CD8-positive, alpha-beta memory T cell (primary cell): ENCODE results near the gene RASIP1. TPM values are rescaled to one million over a fixed set of nuclear protein-coding genes. Genes with fewer than 3 reads are reported as not detected.
"Not testable (repeated sequence)": the region's sequence is repeated elsewhere in the genome, so short reads cannot be mapped to it uniquely, and the experiment has no call there.

Source experiments
- CTCF ChIA-PET: fragments of 350-600 bp; sonication (Branson Sonifier 250); formaldehyde crosslinking; loops from one replicate; lab custom pipeline; 2021; ENCODE audit warnings: antibody characterized with exemption; lab: Charles Lee
- POLR2A ChIA-PET: fragments of 350-600 bp; sonication (Branson Sonifier 250); formaldehyde crosslinking; loops from one replicate; lab custom pipeline; 2021; ENCODE audit warnings: antibody characterized with exemption; lab: Charles Lee
- DNase-seq, 5 donors: peaks; one replicate each; pipeline versions ENCODE4 v3.0.0 to v3.0.0-alpha.2; 2020 to 2022; ENCODE audit warnings: mixed read lengths in 1 of 5
- H3K27ac ChIP-seq: one replicate; pipeline ENCODE4 v1.7.0; 2013; ENCODE audit warnings: low read depth, mild to moderate bottlenecking, low read length, moderate library complexity
- H3K27me3 ChIP-seq: 2 replicates; pipeline ENCODE4 v1.7.0; 2013; ENCODE audit warnings: low read length, mild to moderate bottlenecking; ENCODE audit not compliant: insufficient read depth, poor library complexity, severe bottlenecking
- H3K36me3 ChIP-seq: 2 replicates; pipeline ENCODE4 v1.7.0; 2013; ENCODE audit warnings: mild to moderate bottlenecking, low read length, moderate library complexity; ENCODE audit not compliant: insufficient read depth
- H3K4me1 ChIP-seq: 2 replicates; pipeline ENCODE4 v1.7.0; 2013; ENCODE audit warnings: mild to moderate bottlenecking, low read length, moderate library complexity; ENCODE audit not compliant: insufficient read depth
- H3K4me3 ChIP-seq: 2 replicates; pipeline ENCODE4 v1.7.0; 2013; ENCODE audit warnings: mild to moderate bottlenecking, low read length
- H3K9me3 ChIP-seq: 2 replicates; pipeline ENCODE4 v1.7.0; 2013; ENCODE audit warnings: mild to moderate bottlenecking, low read length
- H3K27ac Mint-ChIP-seq, 8 donors: one replicate each; pipeline ENCODE4 v1.8.0; 2020 to 2021; ENCODE audit warnings: mixed read lengths in 8 of 8, mild to moderate bottlenecking in 6 of 8, inconsistent platforms in 3 of 8, moderate library complexity in 3 of 8
- H3K27me3 Mint-ChIP-seq, 2 donors: one replicate each; pipeline ENCODE4 v1.8.0; 2020 to 2021; ENCODE audit warnings: mixed read lengths in 2 of 2, mild to moderate bottlenecking in 1 of 2, moderate library complexity in 1 of 2
- H3K36me3 Mint-ChIP-seq, 3 donors: one replicate each; pipeline ENCODE4 v1.8.0; 2020 to 2021; ENCODE audit warnings: mixed read lengths in 3 of 3, inconsistent platforms in 1 of 3, mild to moderate bottlenecking in 1 of 3
- H3K4me1 Mint-ChIP-seq, 3 donors: one replicate each; pipeline ENCODE4 v1.8.0; 2020 to 2021; ENCODE audit warnings: mixed read lengths in 3 of 3, inconsistent platforms in 1 of 3, mild to moderate bottlenecking in 1 of 3
- H3K4me3 Mint-ChIP-seq, 7 donors: one replicate each; pipeline ENCODE4 v1.8.0; 2020 to 2021; ENCODE audit warnings: mixed read lengths in 7 of 7, mild to moderate bottlenecking in 6 of 7, moderate library complexity in 4 of 7, inconsistent platforms in 2 of 7
- H3K9me3 Mint-ChIP-seq, 5 donors: one replicate each; pipeline ENCODE4 v1.8.0; 2020 to 2022; ENCODE audit warnings: mixed read lengths in 5 of 5, mild to moderate bottlenecking in 3 of 5, moderate library complexity in 2 of 5, inconsistent platforms in 1 of 5
- polyA plus RNA-seq: library from polyadenylated mRNA; unstranded; fragments of 300-500 nt; fragmentation: Illumina TruSeq; gene quantifications from one replicate; pipeline ENCODE4 v1.2.3, GENCODE V29; 2021
- total RNA-seq, 2 experiments: library from RNA; stranded (reverse); gene quantifications; one replicate each; pipeline ENCODE4 v1.2.3, GENCODE V29; 2021

Gene RASIP1
- total and polyA plus RNA-seq, 3 experiments from 2014 or later, result 0.09 to 0.22 (median 0.20) TPM

DNA sequence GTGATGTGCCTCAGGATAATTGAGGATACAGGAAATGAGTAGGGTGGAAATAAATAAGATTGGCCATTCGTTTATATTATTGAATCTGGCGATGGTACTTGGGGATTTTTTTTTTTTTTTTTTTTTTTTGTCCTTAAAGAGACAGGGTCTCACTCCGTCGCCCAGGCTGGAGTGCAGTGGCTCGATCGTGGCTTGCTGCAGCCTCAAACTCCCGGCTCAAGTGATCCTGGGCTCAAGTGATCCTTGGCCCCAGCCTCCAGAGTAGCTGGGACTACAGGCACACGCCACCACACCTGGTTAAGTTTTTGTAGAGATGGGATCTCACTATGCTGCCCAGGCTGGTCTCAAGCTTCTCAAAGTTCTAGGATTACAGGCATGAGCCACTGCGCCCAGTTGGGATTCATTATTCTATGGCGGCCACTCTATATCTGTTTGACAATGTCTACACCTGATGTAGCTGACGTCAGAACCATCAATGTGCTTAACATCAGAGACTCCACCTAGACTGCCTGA lies 18.2 kb downstream of the RASIP1 start:
- Mint-ChIP-seq H3K27me3 (no peaks in the 10 kb centered on the region), H3K4me1 (peaks cover 30 to 35% (median 33%) of the 10 kb centered on the region in 3 donors), H3K9me3 (peaks cover 3 to 11% (median 7%) of the 10 kb centered on the region in 5 donors), H3K4me3 (peak overlapping the region in 4 of 7 donors; percentile 6 to 84 (median 18)), H3K27ac (peak overlapping the region in 2 of 8 donors; percentile 12 to 50), H3K36me3 (peaks cover 0 to 16% (median 6%) of the 10 kb centered on the region in 3 donors)
- ChIA-PET POLR2A (no interaction called here), CTCF (interaction anchor here (1.6 kb wide), 1 partner anchor 17 kb away, joined by 4 read pairs; no protein-coding TSS in a partner anchor)
- no peak for DNase-seq
- Histone ChIP-seq H3K9me3 (no peaks in the 10 kb centered on the region), H3K27ac (no peak overlapping the region), H3K36me3 (no peaks in the 10 kb centered on the region), H3K4me3 (no peak overlapping the region), H3K27me3 (no peaks in the 10 kb centered on the region), H3K4me1 (peaks cover 37% of the 10 kb centered on the region)

DNA sequence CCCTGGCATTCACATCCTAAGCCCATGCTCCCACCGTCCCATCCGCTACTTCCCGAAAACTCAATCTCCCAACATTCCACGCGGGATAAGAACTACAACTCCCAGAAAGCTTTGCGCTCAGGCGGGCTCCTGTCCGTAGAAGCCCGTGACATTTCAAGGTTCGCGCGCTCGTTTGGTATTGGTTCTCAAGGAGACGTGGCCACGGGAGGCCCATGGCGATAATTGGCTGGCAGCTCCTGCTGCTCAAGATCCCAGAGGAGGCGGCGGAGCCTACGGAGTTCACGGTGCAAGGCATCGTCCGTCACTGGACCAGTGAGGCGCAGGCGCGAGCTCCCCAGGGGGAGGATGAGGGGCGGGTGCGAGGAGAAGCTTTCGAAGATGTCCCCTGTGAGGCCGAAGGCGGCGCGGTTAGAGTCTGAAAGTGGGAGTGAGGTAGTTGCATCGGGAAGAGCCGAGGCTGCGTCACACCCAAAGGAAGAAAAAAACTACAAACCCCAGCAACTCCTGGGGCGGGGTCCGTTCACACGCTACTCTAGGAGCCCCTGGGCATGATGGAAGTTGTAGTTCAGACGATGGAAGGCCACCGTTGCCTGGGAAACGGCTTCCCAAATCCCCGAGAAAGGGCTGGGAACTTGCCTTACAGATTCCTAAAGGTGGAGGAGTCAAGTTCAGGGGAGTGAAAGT lies 19.7 kb downstream of the RASIP1 start:
- peaks cover 0 to 5% (median 3%) of the 10 kb centered on the region in 5 donors for H3K9me3 Mint-ChIP-seq
- no peaks in the 10 kb centered on the region for H3K27me3 Mint-ChIP-seq
- H3K36me3 Mint-ChIP-seq, result peaks cover 0 to 7% (median 3%) of the 10 kb centered on the region in 3 donors
- peak overlapping the region; percentile 93 to 98 (median 97) for H3K4me3 Mint-ChIP-seq
- Histone ChIP-seq H3K36me3 (no peaks in the 10 kb centered on the region), H3K27me3 (no peaks in the 10 kb centered on the region), H3K4me1 (peaks cover 23% of the 10 kb centered on the region), H3K4me3 (peak overlapping the region; percentile 91), H3K9me3 (no peaks in the 10 kb centered on the region), H3K27ac (peak overlapping the region; percentile 90)
- CTCF ChIA-PET, result interaction anchor here (0.7 to 1.6 kb wide), 2 partner anchors 10 to 18 kb away, joined by 3 to 4 read pairs; no protein-coding TSS in a partner anchor
- peaks cover 21 to 27% (median 24%) of the 10 kb centered on the region in 3 donors for H3K4me1 Mint-ChIP-seq
- H3K27ac Mint-ChIP-seq, result peak overlapping the region; percentile 90 to 99 (median 98)
- peak; percentile 84 to 93 (median 87) for DNase-seq
- POLR2A ChIA-PET, result interaction anchor here (0.7 to 1.2 kb wide), 3 partner anchors 19 to 318 kb away, joined by 4 to 10 read pairs (median 5); partner anchors contain the start of gene DBP

DNA sequence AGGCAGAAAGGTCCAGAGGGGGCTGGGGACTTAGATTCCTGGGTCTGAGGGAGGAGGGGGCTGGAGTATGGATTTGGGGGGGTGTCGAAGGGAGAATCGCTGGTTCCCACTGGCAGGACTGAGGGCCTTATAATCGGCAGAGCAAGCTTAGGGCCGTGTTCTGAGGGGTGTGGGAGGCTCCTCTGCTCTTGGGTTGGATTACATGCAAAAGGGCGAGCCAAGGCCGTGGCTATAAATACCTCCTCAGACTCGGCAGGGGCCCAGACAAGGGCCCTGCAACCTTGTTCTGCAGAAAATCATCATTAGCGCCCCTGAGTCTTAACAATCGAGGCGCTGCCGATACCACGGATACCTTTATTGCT lies 20.2 kb downstream of the RASIP1 start:
- DNase-seq, result no peak
- H3K4me1 Mint-ChIP-seq, result peaks cover 16 to 23% (median 18%) of the 10 kb centered on the region in 3 donors
- H3K27ac Mint-ChIP-seq, result peak overlapping the region in 7 of 8 donors; percentile 90 to 99 (median 98)
- H3K9me3 ChIP-seq, result no peaks in the 10 kb centered on the region
- no peaks in the 10 kb centered on the region for H3K36me3 ChIP-seq
- no peaks in the 10 kb centered on the region for H3K27me3 Mint-ChIP-seq
- peak overlapping the region; percentile 90 for H3K27ac ChIP-seq
- CTCF ChIA-PET, result interaction anchor here (0.7 kb wide), 1 partner anchor 9 kb away, joined by 3 read pairs; no protein-coding TSS in a partner anchor
- peaks cover 18% of the 10 kb centered on the region for H3K4me1 ChIP-seq
- POLR2A ChIA-PET, result interaction anchor here (0.7 to 1.2 kb wide), 3 partner anchors 19 to 317 kb away, joined by 4 to 10 read pairs (median 5); partner anchors contain the start of gene DBP
- H3K4me3 ChIP-seq, result peak overlapping the region; percentile 91
- peak overlapping the region; percentile 93 to 98 (median 97) for H3K4me3 Mint-ChIP-seq
- H3K36me3 Mint-ChIP-seq, result peaks cover 0 to 4% (median 3%) of the 10 kb centered on the region in 3 donors
- H3K27me3 ChIP-seq, result no peaks in the 10 kb centered on the region
- peaks cover 0 to 5% (median 3%) of the 10 kb centered on the region in 5 donors for H3K9me3 Mint-ChIP-seq

DNA sequence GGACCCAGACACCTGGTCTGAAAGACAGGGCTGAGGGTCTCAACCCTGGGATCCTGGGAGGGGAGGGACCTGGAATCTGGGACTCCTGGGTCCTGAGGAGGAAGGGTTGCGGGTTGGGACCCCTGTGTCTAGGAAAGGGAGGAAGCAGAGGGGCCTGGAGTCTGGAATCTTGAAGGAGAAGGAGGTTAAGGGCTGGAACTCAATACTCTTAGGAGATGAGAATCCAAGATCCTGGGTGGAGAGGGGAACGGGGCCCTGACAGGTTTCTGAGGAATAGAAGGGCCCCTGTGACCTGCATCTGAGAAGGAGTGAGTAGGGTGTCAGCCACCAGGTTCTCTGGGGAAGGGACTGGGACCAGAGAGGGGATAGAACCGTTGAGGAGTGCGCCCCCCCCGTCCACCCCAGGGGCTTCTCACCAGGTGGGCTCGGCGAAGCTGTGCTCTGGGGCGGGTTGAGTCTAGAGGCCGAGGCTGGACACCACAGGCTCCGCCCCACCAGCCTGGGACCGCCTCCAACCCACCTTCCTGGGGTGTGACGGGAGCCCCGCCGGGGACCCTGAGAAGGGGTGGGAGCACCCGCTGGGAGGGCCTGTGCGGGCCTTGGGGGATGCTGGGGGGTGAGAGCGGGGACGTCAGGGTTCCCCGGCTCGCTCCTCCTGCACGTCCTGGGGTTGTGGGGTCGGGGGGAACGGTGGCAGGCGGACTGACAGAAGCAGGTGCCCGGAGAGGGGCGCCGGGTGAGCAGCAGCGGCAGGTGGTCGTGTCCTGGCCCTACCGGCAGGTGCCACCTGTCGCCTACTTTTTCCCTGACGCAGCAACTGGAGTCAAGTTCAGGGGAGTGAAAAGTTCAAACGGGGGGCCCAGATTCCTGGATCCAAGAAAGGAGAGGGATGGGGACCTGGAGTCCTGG lies 20.9 kb downstream of the RASIP1 start, which contains the start of gene MAMSTR:
Gene MAMSTR (minus strand): TSS at position 463 of the 909 bp plus-strand sequence. CDS start 694 bp downstream, outside the sequence.
- Histone ChIP-seq H3K27ac (peak within 1 kb of the TSS; percentile 90), H3K36me3 (no peaks in the 10 kb centered on the region), H3K4me3 (peak within 1 kb of the TSS; percentile 91), H3K4me1 (peaks cover 17% of the 10 kb centered on the region), H3K9me3 (no peaks in the 10 kb centered on the region), H3K27me3 (no peaks in the 10 kb centered on the region)
- Mint-ChIP-seq H3K27ac (peak within 1 kb of the TSS; percentile 90 to 99 (median 98)), H3K9me3 (no peaks in the 10 kb centered on the region), H3K4me3 (peak within 1 kb of the TSS; percentile 93 to 98 (median 97)), H3K27me3 (no peaks in the 10 kb centered on the region), H3K4me1 (peaks cover 14 to 22% (median 16%) of the 10 kb centered on the region in 3 donors), H3K36me3 (peaks cover 0 to 3% (median 0%) of the 10 kb centered on the region in 3 donors)
- no peak for DNase-seq
- POLR2A ChIA-PET, result no interaction called here
- CTCF ChIA-PET, result no interaction called here

DNA sequence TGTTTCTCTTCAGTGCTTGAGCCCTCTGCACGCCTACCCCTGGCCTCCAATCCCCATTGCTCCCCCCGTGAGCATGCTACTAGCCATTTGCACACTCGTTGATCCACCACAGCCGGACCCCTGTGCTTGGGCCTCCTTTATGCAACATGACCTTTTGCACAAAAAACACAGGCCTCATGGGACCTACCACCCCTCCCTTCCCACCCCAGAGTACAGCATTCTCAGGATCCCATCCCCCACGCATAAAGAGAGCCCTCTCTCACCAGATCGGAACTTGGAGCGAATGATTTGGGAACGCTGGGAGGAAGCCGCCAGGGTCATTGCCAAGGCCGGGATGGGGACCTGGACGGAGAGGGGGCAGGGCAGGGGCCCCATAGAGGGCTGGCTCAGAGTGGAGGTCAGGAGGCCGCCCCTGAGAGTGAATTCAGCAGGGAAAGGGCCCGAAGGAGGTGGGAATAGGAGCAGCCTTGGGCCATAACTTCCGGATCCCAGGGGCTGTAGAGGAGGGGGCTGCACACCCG lies 21.6 kb downstream of the RASIP1 start:
- DNase-seq, result no peak
- no peaks in the 10 kb centered on the region for H3K9me3 Mint-ChIP-seq
- H3K4me1 Mint-ChIP-seq, result peaks cover 16 to 28% (median 18%) of the 10 kb centered on the region in 3 donors
- no peaks in the 10 kb centered on the region for H3K9me3 ChIP-seq
- no peaks in the 10 kb centered on the region for H3K27me3 ChIP-seq
- H3K27ac ChIP-seq, result no peak overlapping the region
- ChIA-PET POLR2A (no interaction called here), CTCF (no interaction called here)
- peaks cover 19% of the 10 kb centered on the region for H3K4me1 ChIP-seq
- no peaks in the 10 kb centered on the region for H3K36me3 ChIP-seq
- H3K27ac Mint-ChIP-seq, result peak overlapping the region in 2 of 8 donors; percentile 17 to 64
- peak overlapping the region in 1 of 7 donors; percentile 55 for H3K4me3 Mint-ChIP-seq
- H3K36me3 Mint-ChIP-seq, result peaks cover 0 to 6% (median 0%) of the 10 kb centered on the region in 3 donors
- H3K4me3 ChIP-seq, result no peak overlapping the region
- H3K27me3 Mint-ChIP-seq, result no peaks in the 10 kb centered on the region

DNA sequence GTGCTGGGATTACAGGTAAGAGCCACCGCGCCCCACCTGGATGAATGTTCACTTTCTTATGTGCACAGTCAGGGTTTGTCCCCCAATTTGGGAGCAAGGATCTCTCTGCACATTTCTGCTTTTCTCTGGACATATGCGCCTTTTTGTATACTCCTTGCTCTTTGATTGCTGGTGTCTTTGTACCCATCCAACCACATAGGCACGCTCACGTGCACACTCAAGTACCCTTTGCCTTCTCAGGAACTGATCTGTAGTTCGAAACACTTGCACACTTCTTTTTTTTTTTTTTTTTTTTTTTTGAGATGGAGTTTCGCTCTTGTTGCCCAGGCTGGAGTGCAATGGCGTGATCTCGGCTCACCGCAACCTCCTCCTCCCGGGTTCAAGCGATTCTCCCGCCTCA lies 22.3 kb downstream of the RASIP1 start:
- Mint-ChIP-seq H3K27ac (peak overlapping the region in 1 of 8 donors; percentile 67), H3K4me1 (peaks cover 18 to 34% (median 22%) of the 10 kb centered on the region in 3 donors), H3K4me3 (peak overlapping the region in 1 of 7 donors; percentile 55)
- H3K36me3 Mint-ChIP-seq, H3K9me3 Mint-ChIP-seq, H3K27me3 ChIP-seq, CTCF ChIA-PET, H3K4me3 ChIP-seq, H3K36me3 ChIP-seq, POLR2A ChIA-PET, H3K9me3 ChIP-seq, H3K27ac ChIP-seq, H3K27me3 Mint-ChIP-seq, DNase-seq: not testable (repeated sequence)
- H3K4me1 ChIP-seq, result peaks cover 26% of the 10 kb centered on the region

DNA sequence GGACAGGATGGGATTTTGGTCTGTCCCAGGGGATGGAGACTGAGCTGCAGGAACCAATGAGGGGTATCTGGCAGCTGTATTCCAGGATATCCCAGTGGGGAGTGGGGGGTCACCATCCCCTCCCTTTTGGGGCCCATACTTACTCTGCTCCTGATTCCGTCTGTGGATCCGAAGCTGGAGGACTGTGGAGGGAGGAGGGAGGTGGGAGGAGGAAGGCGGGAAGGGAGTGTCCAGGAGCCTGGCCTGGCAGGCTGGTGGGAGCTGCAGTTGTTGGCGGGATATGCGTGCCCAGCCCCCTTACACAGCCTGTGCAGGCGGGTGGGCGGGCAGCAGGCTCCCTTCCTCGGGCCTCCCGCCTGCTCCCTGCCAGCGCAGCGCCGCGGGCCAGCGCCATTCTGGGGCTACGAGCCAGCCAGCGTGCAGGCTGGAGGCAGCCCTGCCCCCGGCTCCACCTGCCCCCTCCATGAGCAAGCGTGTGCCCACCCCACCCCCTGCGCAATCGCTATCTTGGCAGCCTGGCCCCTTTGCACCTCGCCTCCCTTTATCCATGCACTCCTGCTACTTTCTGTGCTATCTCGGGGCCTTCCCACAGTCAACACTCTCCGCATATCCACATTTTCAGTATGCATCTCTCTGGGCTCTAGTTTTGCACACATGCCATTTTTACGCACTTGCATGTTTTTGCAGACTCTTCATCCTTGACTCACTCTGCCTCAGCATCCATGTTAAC lies 23.7 kb downstream of the RASIP1 start:
- Histone ChIP-seq H3K4me3 (no peak overlapping the region), H3K4me1 (peaks cover 28% of the 10 kb centered on the region), H3K27ac (no peak overlapping the region), H3K9me3 (no peaks in the 10 kb centered on the region), H3K36me3 (no peaks in the 10 kb centered on the region), H3K27me3 (no peaks in the 10 kb centered on the region)
- H3K27ac Mint-ChIP-seq, result no peak overlapping the region
- CTCF ChIA-PET, result interaction anchor here (1.3 kb wide), 1 partner anchor 8 kb away, joined by 6 read pairs; no protein-coding TSS in a partner anchor
- POLR2A ChIA-PET, result interaction anchor here (0.6 kb wide), 1 partner anchor 64 kb away, joined by 6 read pairs; no protein-coding TSS in a partner anchor
- H3K4me1 Mint-ChIP-seq, result peaks cover 25 to 34% (median 25%) of the 10 kb centered on the region in 3 donors
- H3K27me3 Mint-ChIP-seq, result no peaks in the 10 kb centered on the region
- no peak for DNase-seq
- peaks cover 0 to 6% (median 0%) of the 10 kb centered on the region in 3 donors for H3K36me3 Mint-ChIP-seq
- H3K4me3 Mint-ChIP-seq, result peak overlapping the region in 4 of 7 donors; percentile 21 to 82 (median 34)
- peaks cover 0 to 3% (median 0%) of the 10 kb centered on the region in 5 donors for H3K9me3 Mint-ChIP-seq
